HepG2 (cell line): ENCODE measurements around the gene CYP26B1. TPM values are rescaled to one million over a fixed set of nuclear protein-coding genes. Genes with fewer than 3 reads are reported as not detected.

Experiments used
- ATAC-seq: fragments of 200-7000 bp; cut with Tn5 transposase; 3 replicates; pipeline ENCODE4 v1.9.1; 2020; ENCODE audit warnings: mild to moderate bottlenecking, moderate library complexity
- BruUV-seq: library from RNA; stranded (reverse); fragments of 400-500 nt; replicated peaks from 2 replicates; lab custom pipeline; 2021; lab: Mats Ljungman, UMichigan
- CTCF ChIA-PET: fragments of 300-600 bp; formaldehyde crosslinking; extraction: SDS; loops from one replicate; lab custom pipeline; 2021; ENCODE audit warnings: low total read pairs, inconsistent platforms, low intra/inter-chr PET ratio; lab: Yijun Ruan, JAX
- POLR2A ChIA-PET: fragments of 350-600 bp; sonication (Branson Sonifier 250); formaldehyde crosslinking; loops from one replicate; lab custom pipeline; 2020; ENCODE audit warnings: antibody characterized with exemption, inconsistent platforms; lab: Yijun Ruan, JAX
- DNase-seq: peaks from one replicate; pipeline ENCODE4 v3.0.0-alpha.2; 2015; ENCODE audit warnings: low spot score
- FAIRE-seq: peaks from 3 replicates; lab custom pipeline; 2011; peaks lifted over from hg19 to GRCh38; lab: Jason Lieb, UNC
- H2AFZ ChIP-seq: one replicate; pipeline ENCODE4 v1.6.1; 2011; ENCODE audit warnings: low read length, inconsistent platforms
- H3K27ac ChIP-seq: fragments of 300-600 bp; 3 replicates; pipeline ENCODE4 v1.8.0; 2011; ENCODE audit warnings: mixed run types, mild to moderate bottlenecking, mixed read lengths, low read length, inconsistent platforms; ENCODE audit not compliant: insufficient read depth; ENCODE audit errors: extremely low read length
- H3K27me3 ChIP-seq, 2 experiments: fragments of 200-600 bp in 1 of 2; 2 replicates in 1 of 2; 3 replicates in 1 of 2; pipeline versions ENCODE4 v1.6.0 to v1.8.0; 2011; ENCODE audit warnings: low read length in 2 of 2, mild to moderate bottlenecking in 2 of 2, moderate library complexity in 2 of 2, inconsistent platforms in 1 of 2; ENCODE audit not compliant: insufficient read depth in 2 of 2, control insufficient read depth in 1 of 2
- H3K36me3 ChIP-seq, 2 experiments: fragments of 200-600 bp in 1 of 2; replicated peaks in 1 of 2; 2 replicates in 1 of 2; 3 replicates in 1 of 2; pipeline versions ENCODE4 v1.5.1 to v1.8.0; 2011; ENCODE audit warnings: low read length in 2 of 2, inconsistent platforms in 1 of 2; ENCODE audit not compliant: insufficient read depth in 2 of 2, control insufficient read depth in 1 of 2
- H3K4me1 ChIP-seq: 2 replicates; pipeline ENCODE4 v1.5.1; 2012; ENCODE audit warnings: low read length, inconsistent platforms; ENCODE audit not compliant: insufficient read depth
- H3K4me2 ChIP-seq: 2 replicates; pipeline ENCODE4 v1.6.0; 2011; ENCODE audit warnings: low read depth, low read length, inconsistent platforms
- H3K4me3 ChIP-seq, 3 experiments: fragments of 200-600 bp in 1 of 3; sonication (generic), shearing (Covaris generic) in 1 of 3; replicated peaks in 1 of 3; 2 replicates each; pipeline ENCODE4 v1.5.1; 2011 to 2016; ENCODE audit warnings: low read length in 3 of 3, inconsistent platforms in 2 of 3, low read depth in 2 of 3, mild to moderate bottlenecking in 2 of 3, control low read depth in 1 of 3, mixed read lengths in 1 of 3; ENCODE audit not compliant: insufficient read depth in 1 of 3
- H3K79me2 ChIP-seq: one replicate; pipeline ENCODE4 v1.6.1; 2011; ENCODE audit warnings: low read length, inconsistent platforms; ENCODE audit not compliant: insufficient read depth
- H3K9ac ChIP-seq: 2 replicates; pipeline ENCODE4 v1.6.0; 2011; ENCODE audit warnings: mild to moderate bottlenecking, low read depth, low read length, inconsistent platforms; ENCODE audit not compliant: insufficient read depth
- H3K9me3 ChIP-seq: 2 replicates; pipeline ENCODE4 v1.5.1; 2012; ENCODE audit warnings: mild to moderate bottlenecking, low read length
- H4K20me1 ChIP-seq: 2 replicates; pipeline ENCODE4 v1.6.0; 2011; ENCODE audit warnings: inconsistent platforms, mild to moderate bottlenecking, low read length, moderate library complexity; ENCODE audit not compliant: insufficient read depth
- EZH2 ChIP-seq: conservative IDR thresholded peaks from 2 replicates; pipeline ENCODE4 v1.6.1; 2012; ENCODE audit warnings: mild to moderate bottlenecking, low read depth, low read length, moderate library complexity
- GRHL1 ChIP-seq: sonication (generic); formaldehyde crosslinking; conservative IDR thresholded peaks from 2 replicates; pipeline ENCODE4 v1.8.0; 2022; ENCODE audit warnings: missing genetic modification reagents
- NRL ChIP-seq: sonication (generic); formaldehyde crosslinking; IDR thresholded peaks from 2 replicates; pipeline ENCODE4 v1.5.0; 2020; ENCODE audit warnings: missing genetic modification reagents, mild to moderate bottlenecking, moderate library complexity, borderline replicate concordance
- ZBTB7A ChIP-seq: sonication (generic); formaldehyde crosslinking; IDR thresholded peaks from 2 replicates; pipeline ENCODE4 v1.8.0; 2022; ENCODE audit warnings: mild to moderate bottlenecking, missing genetic modification reagents
- whole genome bisulfite sequencing: methylation state at CpG from one replicate; pipeline ENCODE4 v1.1.6; 2017; ENCODE audit warnings: low lambda C conversion rate; 5-methylcytosine and 5-hydroxymethylcytosine counted together
- in situ Hi-C: cut with HindIII; loops from 2 replicates; pipeline ENCODE4 v1.10.0; 2017; ENCODE audit warnings: low pct_unique_long_range_greater_than_20kb; ENCODE audit not compliant: extremely low pct_ligation_motif_present
- intact Hi-C: fragments of 100-400 bp; cut with micrococcal nuclease; formaldehyde crosslinking; loops from one replicate; pipeline ENCODE4 v1.10.0; 2022; ENCODE audit not compliant: unreplicated experiment
- polyA plus RNA-seq, 8 experiments: library from polyadenylated mRNA; depleted of rRNA in 3 of 8; stranded (reverse) in 7 of 8; unstranded in 1 of 8; fragments of >200 nt; fragmentation: Illumina TruSeq in 4 of 8; extraction: Trizol in 4 of 8; gene quantifications; 2 replicates each; pipeline versions ENCODE4 v1.2.1 to v1.2.3, GENCODE V29; 2011 to 2016; ENCODE audit warnings: low read depth in 4 of 8, missing spikeins in 1 of 8, mixed read lengths in 1 of 8; ENCODE audit not compliant: insufficient read depth in 1 of 8
- total RNA-seq, 5 experiments: library from RNA; depleted of rRNA; stranded (reverse); fragments of >200 nt; fragmentation: Illumina TruSeq; extraction: Trizol; gene quantifications; 2 replicates each; pipeline ENCODE4 v1.2.3, GENCODE V29; 2016; ENCODE audit warnings: low read depth in 1 of 5
- TF ChIP-seq, protein P1 (sequence below): sonication (generic); formaldehyde crosslinking; IDR thresholded peaks from 2 replicates; pipeline ENCODE4 v1.5.1; 2020; ENCODE audit warnings: missing genetic modification reagents, mild to moderate bottlenecking, borderline replicate concordance

Gene CYP26B1
- total and polyA plus RNA-seq, 2 of the 13 experiments (the other 11 are each of a cell fraction or from before 2014, with no cell fraction given), result 0.05 to 0.07 TPM

GRCh38 chr2:72146347-72147302 lies 1.0 kb downstream of the CYP26B1 start:
- no TSS peak for BruUV-seq
- no peak overlapping the region for H3K9ac ChIP-seq
- DNase-seq, result no peak
- 0 out of 2 replicates have a peak overlapping the region, but pooled peaks have one; percentile 17 for H3K4me2 ChIP-seq
- FAIRE-seq, result no peak
- in situ Hi-C loops (loop anchor here (10.0 kb wide), 1 partner anchor 342 kb away; no protein-coding TSS in a partner anchor), intact Hi-C loops (no loop called here)
- 46% methylated on average over 58 of the region's 58 CpGs for WGBS
- peaks cover 30 to 92% of the 10 kb centered on the region in 2 experiments for H3K27me3 ChIP-seq
- H2AFZ ChIP-seq, result no peak overlapping the region
- no peak for ATAC-seq
- peaks cover 37% of the 10 kb centered on the region for H3K4me1 ChIP-seq
- TF ChIP-seq GRHL1 (CRISPR knock-in tag), result no peak
- TF ChIP-seq, protein P1, sequence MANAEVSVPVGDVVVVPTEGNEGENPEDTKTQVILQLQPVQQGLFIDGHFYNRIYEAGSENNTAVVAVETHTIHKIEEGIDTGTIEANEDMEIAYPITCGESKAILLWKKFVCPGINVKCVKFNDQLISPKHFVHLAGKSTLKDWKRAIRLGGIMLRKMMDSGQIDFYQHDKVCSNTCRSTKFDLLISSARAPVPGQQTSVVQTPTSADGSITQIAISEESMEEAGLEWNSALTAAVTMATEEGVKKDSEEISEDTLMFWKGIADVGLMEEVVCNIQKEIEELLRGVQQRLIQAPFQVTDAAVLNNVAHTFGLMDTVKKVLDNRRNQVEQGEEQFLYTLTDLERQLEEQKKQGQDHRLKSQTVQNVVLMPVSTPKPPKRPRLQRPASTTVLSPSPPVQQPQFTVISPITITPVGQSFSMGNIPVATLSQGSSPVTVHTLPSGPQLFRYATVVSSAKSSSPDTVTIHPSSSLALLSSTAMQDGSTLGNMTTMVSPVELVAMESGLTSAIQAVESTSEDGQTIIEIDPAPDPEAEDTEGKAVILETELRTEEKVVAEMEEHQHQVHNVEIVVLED, result no peak
- TF ChIP-seq ZBTB7A (CRISPR knock-in tag), result no peak
- 0 out of 2 replicates have a peak, but pooled peaks have one; percentile 19 for TF ChIP-seq NRL
- TF ChIP-seq EZH2, result peak; percentile 93
- ChIA-PET POLR2A (no interaction called here), CTCF (no interaction called here)
- peaks cover 7% of the 10 kb centered on the region; the same call in 1 of the 2 replicates for H3K9me3 ChIP-seq
- no peak overlapping the region for H3K27ac ChIP-seq
- no peaks in the 10 kb centered on the region for H3K79me2 ChIP-seq
- no peaks in the 10 kb centered on the region for H3K36me3 ChIP-seq
- H4K20me1 ChIP-seq, result peaks cover 14% of the 10 kb centered on the region; the same call in 1 of the 2 replicates
- peak overlapping the region in 1 of 3 experiments; percentile 15; a peak in 1 of 6 replicates for H3K4me3 ChIP-seq
